GM18519 (cell line): ENCODE data around the gene SNRK.
A peak's percentile ranks its signal among the peaks of the same experiment; 100 is the strongest.

Source experiments
- ATAC-seq: cut with Tn5 transposase; IDR thresholded peaks from one replicate; pipeline ENCODE4 v1.9.1; 2021; ENCODE audit warnings: mild to moderate bottlenecking, moderate library complexity; ENCODE audit not compliant: unreplicated experiment, low FRiP score

SNRK gene

GRCh38 chr3:43369404-43370292, 83.3 kb downstream of the SNRK start:
- no peak for ATAC-seq

DNA sequence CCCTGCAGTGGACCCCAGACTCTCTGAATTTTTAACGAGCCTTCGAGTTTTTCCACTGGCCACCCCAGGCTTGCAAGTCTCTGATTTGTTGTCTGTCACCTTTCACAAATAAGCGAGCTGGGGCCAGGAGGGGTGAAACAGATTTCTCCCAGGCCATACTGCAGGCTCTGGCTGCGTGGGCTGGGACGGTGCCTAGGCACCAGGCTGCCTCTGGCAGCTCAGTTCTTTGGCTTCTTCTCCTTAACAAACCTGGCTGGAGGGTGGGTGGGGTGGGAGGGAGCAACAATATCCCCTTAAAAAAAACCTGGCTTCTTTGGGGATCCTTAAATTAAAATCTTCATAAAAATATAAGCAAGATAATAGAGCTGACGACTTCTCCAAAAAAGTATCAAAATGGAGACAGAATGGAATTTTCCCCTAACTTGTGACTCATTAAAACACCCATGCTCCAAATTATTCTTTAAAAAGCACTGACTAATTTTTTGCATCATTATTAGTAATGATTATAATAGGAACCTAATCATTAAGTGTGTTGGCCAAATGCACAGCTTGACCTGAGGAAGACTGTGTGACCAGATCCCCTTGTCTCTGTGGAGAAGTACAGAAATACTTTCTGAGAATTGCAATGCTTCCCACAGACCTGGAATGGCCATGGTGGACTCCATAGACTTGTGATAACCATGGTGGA, 84.1 kb downstream of the SNRK start:
- ATAC-seq, result no peak

DNA sequence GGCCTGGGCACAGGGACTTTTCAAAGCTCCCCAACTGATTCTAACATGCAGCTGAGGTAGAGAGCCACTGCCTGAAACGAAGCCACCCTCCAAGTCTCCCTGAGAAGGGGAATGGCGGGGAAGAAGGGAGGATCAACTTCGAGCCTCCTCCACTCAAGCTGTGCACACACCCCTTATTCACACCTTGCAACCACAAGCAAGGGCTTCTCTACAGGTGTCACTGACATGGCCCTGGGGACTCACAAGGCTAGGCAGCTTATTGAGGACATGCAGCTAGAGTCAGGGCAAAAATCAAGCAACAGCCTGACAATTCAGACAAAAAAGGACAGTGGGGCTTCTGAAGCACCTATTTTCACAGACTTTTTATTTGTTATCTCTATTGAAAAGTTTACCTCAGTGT, 85.2 kb downstream of the SNRK start:
- ATAC-seq, result no peak

GRCh38 chr3:43372007-43372740, 85.8 kb downstream of the SNRK start:
- no peak for ATAC-seq

DNA sequence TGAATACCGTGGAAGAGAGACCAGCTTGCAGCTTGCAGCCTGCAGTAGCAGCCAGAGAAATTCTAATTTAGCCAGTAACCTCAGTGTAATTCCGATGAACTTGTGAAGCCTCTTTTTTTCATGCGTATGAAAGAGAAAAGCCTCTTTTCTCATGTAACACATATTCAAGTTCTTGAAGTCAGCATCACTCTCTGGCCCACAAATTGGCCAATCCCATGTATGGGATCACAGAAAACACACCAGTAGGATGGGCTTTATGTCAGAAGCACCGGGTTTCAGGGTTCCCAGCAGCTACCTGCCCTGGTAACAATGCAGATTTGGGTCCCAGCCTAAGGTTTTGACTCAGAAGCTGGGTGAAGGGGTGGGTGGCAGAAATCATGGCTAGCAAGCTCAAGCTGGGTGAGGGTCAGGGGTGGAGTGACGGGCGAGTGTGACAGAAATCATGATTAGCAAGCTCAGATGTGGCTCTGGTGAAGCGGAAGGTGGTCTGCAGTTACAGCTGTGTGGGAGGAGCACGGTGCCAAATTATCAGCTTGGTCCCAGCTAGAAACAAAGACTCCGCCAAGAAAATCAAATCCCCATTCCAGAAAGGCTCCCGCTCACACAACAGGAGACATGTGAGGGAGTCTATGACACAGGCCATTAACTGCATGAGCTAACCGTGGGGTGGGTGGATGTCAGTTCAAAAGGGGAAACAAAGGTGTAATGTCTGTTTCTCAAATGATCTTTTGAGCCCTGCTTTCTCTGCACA, 86.6 kb downstream of the SNRK start:
- no peak for ATAC-seq

DNA sequence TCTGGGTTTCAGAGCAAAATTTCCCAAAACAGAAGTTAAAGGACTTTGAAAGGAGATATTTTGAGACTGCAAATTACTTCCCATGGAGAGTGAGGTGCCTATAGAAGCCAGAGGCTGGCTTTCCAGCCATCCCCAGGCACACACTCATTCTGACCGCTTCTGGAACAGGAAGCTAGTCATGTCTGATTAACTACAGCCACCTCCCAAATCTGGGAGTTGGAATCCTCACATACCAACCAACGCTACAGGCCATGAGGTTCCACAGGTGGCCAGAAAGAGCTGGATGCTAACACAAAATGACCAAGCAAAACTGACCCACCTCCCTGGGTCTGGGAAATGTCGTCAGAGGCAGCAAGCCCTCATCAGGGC, 87.2 kb downstream of the SNRK start:
- no peak for ATAC-seq

DNA sequence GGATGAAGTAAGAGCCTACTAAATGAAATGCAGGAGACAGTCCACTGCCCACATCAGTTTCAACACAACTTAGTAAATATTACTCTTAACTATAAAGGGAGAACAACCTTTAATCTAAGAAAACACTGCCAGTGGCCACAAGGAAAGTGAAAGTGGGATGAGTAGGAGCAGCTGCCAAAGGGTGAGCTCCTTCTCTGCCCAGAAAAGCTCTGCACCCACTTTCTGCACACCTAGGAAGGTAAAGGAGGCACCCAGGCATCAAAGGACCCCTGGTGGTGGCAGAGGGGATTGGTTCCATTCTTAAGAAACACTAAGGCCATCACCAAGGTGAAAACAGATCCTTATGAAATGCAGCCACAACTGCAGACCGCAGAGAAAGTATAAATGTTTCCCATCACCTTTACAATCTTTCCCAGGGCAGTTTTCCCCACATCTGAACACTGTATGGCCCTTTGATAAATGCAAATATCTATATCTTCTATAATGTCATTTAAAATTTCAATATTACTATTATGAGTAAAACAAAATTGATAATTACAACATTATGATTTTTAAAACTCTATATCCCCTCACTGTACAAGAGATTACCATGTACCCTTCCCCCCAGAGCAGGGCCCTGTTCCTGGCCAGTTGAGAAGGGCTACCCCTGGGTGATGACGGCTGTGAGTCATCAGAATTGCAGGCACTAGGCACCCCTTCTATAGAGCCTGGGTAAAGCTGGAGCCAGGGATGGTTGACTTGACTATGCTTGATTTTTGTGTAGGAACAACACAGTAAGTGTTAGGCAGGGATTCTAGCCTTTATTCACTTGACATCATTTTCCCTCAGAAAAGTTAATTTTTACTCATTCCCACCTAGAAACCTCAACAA, 92.0 kb downstream of the SNRK start:
- peak; percentile 59 for ATAC-seq

GRCh38 chr3:43379343-43379742, 93.0 kb downstream of the SNRK start:
- no peak for ATAC-seq

DNA sequence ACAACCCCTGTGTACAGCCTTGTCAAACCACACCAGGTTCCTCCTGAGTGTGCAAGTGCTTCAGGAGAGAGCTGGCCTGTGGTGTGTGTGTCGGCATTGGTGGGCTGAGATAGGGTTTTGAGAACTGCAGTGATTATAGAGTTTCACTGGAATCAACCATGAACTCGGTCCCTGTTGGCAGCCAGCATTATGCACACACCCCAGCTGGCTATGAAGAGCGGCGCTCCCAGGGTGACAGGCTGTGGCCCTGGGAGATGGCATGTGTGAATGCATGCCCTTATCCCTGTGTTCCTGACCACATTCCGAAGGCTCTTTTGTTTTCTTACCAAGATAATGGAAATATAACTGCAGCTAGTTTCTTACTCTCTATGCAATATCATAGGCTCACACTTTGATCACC, 101.8 kb downstream of the SNRK start:
- ATAC-seq, result no peak

GRCh38 chr3:43388915-43389314, 102.6 kb downstream of the SNRK start:
- ATAC-seq, result no peak

DNA sequence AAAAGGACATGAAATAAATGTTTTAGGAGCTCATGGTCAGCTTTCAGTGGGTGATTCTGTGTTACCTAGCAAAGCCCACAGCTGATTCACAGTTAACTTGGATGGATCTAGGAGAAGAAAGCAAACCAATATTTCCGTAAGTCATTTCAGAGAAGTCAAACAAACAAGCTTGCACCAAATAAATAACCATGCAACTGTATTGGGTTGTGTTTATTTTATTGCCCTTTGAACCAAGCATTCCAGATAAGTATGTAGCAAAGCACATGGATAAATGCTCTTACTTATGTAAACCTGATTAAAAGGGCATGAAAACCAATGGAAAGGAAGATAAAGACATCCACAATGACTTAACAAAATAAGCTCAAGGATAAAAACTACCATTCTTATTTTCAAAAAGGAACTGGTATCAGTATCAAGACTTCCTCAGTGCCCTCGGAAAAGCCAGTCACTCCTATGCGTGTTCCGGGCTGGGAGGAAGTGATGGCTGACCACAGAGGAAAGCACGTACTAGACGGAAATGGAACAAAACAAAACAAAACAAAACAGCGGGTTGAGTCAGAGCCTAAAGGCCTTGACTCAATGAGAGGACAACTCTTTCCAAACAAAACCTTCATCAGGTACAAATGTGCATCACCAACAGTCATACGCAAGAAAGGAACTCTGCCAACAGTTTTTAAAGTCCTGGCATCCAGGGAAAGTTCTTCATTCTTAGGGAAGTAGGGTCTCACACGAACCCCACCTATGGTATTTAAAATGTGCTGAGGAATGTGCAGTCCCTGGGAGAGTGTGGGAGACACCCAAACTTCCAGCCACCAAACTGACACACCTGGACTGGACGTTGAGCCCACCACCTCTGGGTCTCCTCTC, 103.3 kb downstream of the SNRK start:
- no peak for ATAC-seq

DNA sequence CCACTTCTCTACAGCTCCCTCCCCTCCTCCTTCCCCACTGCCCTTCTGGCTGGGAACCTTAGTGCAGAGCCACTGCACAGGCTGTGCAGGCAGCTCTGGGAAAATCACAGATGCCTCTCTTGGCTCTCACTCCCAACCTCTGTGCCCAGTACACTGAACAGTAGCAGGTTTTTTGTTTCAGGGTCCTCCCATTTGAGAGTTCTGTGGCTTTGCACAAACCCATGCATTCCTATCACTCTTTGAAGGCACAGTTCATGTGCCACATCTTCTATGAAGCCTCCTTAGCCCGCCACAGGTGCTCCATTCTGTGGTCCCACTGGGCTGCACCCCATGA, 103.9 kb downstream of the SNRK start:
- no peak for ATAC-seq

- ATAC-seq, result no peak
Measured at GRCh38 chr3:43391621-43392020, 105.3 kb downstream of the SNRK start.

GRCh38 chr3:43394041-43394554, 107.8 kb downstream of the SNRK start:
- ATAC-seq, result no peak

DNA sequence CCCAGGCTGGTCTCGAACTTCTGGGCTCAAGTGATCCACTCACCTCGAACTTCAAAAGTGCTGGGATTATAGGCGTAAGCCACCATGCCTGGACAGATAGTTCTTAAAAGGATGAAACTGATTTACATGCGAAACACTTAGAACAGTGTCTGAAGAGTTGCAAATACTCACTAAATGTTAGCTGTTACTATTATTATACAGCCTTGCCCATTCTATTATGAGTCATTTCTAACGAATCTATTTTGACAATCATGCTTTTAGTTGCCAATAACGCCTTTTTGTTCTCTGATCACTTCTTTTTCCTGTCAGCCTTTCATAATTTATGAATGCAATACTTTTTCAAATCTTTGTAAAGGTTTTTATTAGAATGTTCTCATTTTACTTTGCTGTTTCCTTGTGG, 112.7 kb downstream of the SNRK start:
- ATAC-seq, result peak; percentile 59

DNA sequence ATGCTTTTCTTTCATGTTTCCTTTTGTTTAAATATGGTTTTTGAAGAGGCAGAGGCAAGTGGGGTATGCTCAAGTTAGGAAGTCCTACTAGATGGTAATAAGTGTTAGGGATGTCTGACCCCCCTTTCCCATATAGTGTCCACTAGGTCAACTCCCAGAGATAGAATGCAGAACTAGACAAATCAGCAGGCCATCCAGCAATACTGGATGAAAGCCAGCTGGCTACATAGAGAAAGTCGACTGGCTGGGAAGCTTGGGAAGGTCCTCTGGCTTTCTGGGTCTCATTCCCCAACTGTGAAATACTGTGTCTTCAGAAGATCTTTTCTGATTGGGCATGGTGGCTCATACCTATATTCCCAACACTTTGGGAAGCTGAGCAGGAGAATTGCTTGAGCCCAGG, 113.8 kb downstream of the SNRK start:
- no peak for ATAC-seq
